Liver (tissue), 3 donors: ENCODE measurements around the gene CRP.

Source experiments
- CTCF ChIP-seq: fragments of 150-350 bp; IDR thresholded peaks from 2 replicates; pipeline ENCODE4 v1.5.1; 2017; ENCODE audit warnings: improper control_type of control experiment, low read depth, low read length; ENCODE audit not compliant: missing input control
- EGR1 ChIP-seq, 2 donors: IDR thresholded peaks; 2 replicates each; pipeline ENCODE4 v1.6.1; 2016 to 2018; ENCODE audit warnings: antibody characterized with exemption in 2 of 2, low read depth in 2 of 2
- FOXA1 ChIP-seq: IDR thresholded peaks from 2 replicates; pipeline ENCODE4 v1.6.1; 2016; ENCODE audit warnings: antibody characterized with exemption
- GABPA ChIP-seq, 2 donors: IDR thresholded peaks in 1 of 2; conservative IDR thresholded peaks in 1 of 2; 2 replicates each; pipeline ENCODE4 v1.6.1; 2016; ENCODE audit warnings: antibody characterized with exemption in 2 of 2, mild to moderate bottlenecking in 1 of 2, moderate library complexity in 1 of 2
- HNF4A ChIP-seq, 2 donors: conservative IDR thresholded peaks; 2 replicates each; pipeline ENCODE4 v1.6.1; 2016; ENCODE audit warnings: antibody characterized with exemption in 2 of 2, mild to moderate bottlenecking in 2 of 2
- JUND ChIP-seq, 2 donors: IDR thresholded peaks; 2 replicates each; pipeline ENCODE4 v1.6.1; 2016; ENCODE audit warnings: antibody characterized with exemption in 2 of 2
- MAX ChIP-seq: IDR thresholded peaks from 2 replicates; pipeline ENCODE4 v1.6.1; 2016; ENCODE audit warnings: antibody characterized with exemption
- NR2F2 ChIP-seq: IDR thresholded peaks from 2 replicates; pipeline ENCODE4 v1.6.1; 2016; ENCODE audit warnings: antibody characterized with exemption
- REST ChIP-seq: IDR thresholded peaks from 2 replicates; pipeline ENCODE4 v1.6.1; 2016; ENCODE audit warnings: antibody characterized with exemption, mild to moderate bottlenecking
- RXRA ChIP-seq, 2 donors: IDR thresholded peaks; 2 replicates each; pipeline ENCODE4 v1.6.1; 2017 to 2018; ENCODE audit warnings: antibody characterized with exemption in 2 of 2, mild to moderate bottlenecking in 1 of 2
- SP1 ChIP-seq: IDR thresholded peaks from 2 replicates; pipeline ENCODE4 v1.6.1; 2018; ENCODE audit warnings: antibody characterized with exemption, mild to moderate bottlenecking
- YY1 ChIP-seq: IDR thresholded peaks from 2 replicates; pipeline ENCODE4 v1.6.1; 2016; ENCODE audit warnings: antibody characterized with exemption, mild to moderate bottlenecking
- ZBTB33 ChIP-seq: IDR thresholded peaks from 2 replicates; pipeline ENCODE4 v1.6.1; 2016; ENCODE audit warnings: antibody characterized with exemption
- donor health status: healthy.
- donor health status: healthy.

- TF ChIP-seq CTCF (no peak), MAX (no peak), REST (no peak), YY1 (no peak), JUND (IDR thresholded peaks at IDR 0.05) (no peak), SP1 (no peak), NR2F2 (no peak), GABPA (IDR thresholded peaks at IDR 0.05 in 1 of 2, conservative IDR thresholded peaks at IDR 0.05 in 1 of 2) (no peak), ZBTB33 (no peak), EGR1 (IDR thresholded peaks at IDR 0.05; ENCODE audit: low read depth in 2 of 2) (no peak), RXRA (IDR thresholded peaks at IDR 0.05) (no peak), HNF4A (conservative IDR thresholded peaks at IDR 0.05) (no peak), FOXA1 (no peak)
These were observed 36.2 kb upstream of the CRP start for GRCh38 chr1:159750621-159751020.
